ENCODE measurements around the gene SERPINE1. TPM values are rescaled to one million over a fixed set of nuclear protein-coding genes. Genes with fewer than 3 reads are reported as not detected.

Gene SERPINE1
- total and polyA plus RNA-seq, 2 of the 13 experiments (the other 11 are each of a cell fraction or from before 2014, with no cell fraction given) = 21.2 to 1,576 TPM

GRCh38 chr7:101108330-101108857 lies 18.5 kb upstream of the SERPINE1 start (continued):
- no peak for TF ChIP-seq MZF1 (CRISPR knock-in tag; IDR thresholded peaks at IDR 0.05; ENCODE audit: borderline replicate concordance)
- TF ChIP-seq RBFOX2 (IDR thresholded peaks at IDR 0.05; ENCODE audit: low read depth, low read length) = no peak
- TF ChIP-seq KLF12 (CRISPR knock-in tag; IDR thresholded peaks at IDR 0.05; ENCODE audit: borderline replicate concordance) = 0 out of 2 replicates have a peak, but pooled peaks have one; percentile 33
- TF ChIP-seq ZNF503 (CRISPR knock-in tag; IDR thresholded peaks at IDR 0.05) = peak; percentile 44; the same call in 1 of the 2 replicates
- TF ChIP-seq DBP (CRISPR knock-in tag; IDR thresholded peaks at IDR 0.05; ENCODE audit: not compliant biosample characterization) = no peak
- no peak for TF ChIP-seq RFX5 (IDR thresholded peaks at IDR 0.05; ENCODE audit: low read depth, low read length)
- TF ChIP-seq TFDP1 (CRISPR knock-in tag; IDR thresholded peaks at IDR 0.05; ENCODE audit: borderline replicate concordance) = peak; percentile 29; the same call in 1 of the 2 replicates
- no peak for TF ChIP-seq FOXM1 (CRISPR knock-in tag; IDR thresholded peaks at IDR 0.05)
- no peak for TF ChIP-seq ZNF124 (CRISPR knock-in tag; IDR thresholded peaks at IDR 0.05)
- TF ChIP-seq CREBL2 (CRISPR knock-in tag; IDR thresholded peaks at IDR 0.05; ENCODE audit: borderline replicate concordance) = no peak
- no peak for TF ChIP-seq KAT2B (IDR thresholded peaks at IDR 0.05; ENCODE audit: borderline replicate concordance, low read depth, low read length)
- no peak for TF ChIP-seq ZNF446 (CRISPR knock-in tag; IDR thresholded peaks at IDR 0.05)
- TF ChIP-seq CC2D1A (CRISPR knock-in tag; IDR thresholded peaks at IDR 0.05) = no peak
- TF ChIP-seq POGZ (CRISPR knock-in tag; IDR thresholded peaks at IDR 0.05) = peak; percentile 56
- no peak for TF ChIP-seq NFIB (CRISPR knock-in tag; IDR thresholded peaks at IDR 0.05; ENCODE audit: borderline replicate concordance)
- peak; percentile 56; the same call in 1 of the 2 replicates for TF ChIP-seq ZNF770 (CRISPR knock-in tag; IDR thresholded peaks at IDR 0.05)

Measured in HepG2 (cell line).